K562 (cell line): ENCODE results near the gene DNAJC1. TPM values are rescaled to one million over a fixed set of nuclear protein-coding genes. Genes with fewer than 3 reads are reported as not detected.

ENCODE experiments used
- ATAC-seq: fragments of 200-7000 bp; cut with Tn5 transposase; 3 replicates; pipeline ENCODE4 v1.9.1; 2020; ENCODE audit warnings: moderate library complexity
- BruUV-seq: library from RNA; stranded (reverse); fragments of 400-500 nt; replicated peaks from 2 replicates; lab custom pipeline; 2021; lab: Mats Ljungman, UMichigan
- CTCF ChIA-PET: fragments of 300-600 bp; formaldehyde crosslinking; extraction: SDS; loops from one replicate; lab custom pipeline; 2021; ENCODE audit warnings: low intra/inter-chr PET ratio; lab: Yijun Ruan, JAX
- POLR2A ChIA-PET: fragments of 300-600, 350-650 bp; sonication (Branson Sonifier 250); formaldehyde crosslinking; extraction: SDS; loops from one replicate; lab custom pipeline; 2021; ENCODE audit warnings: antibody characterized with exemption, inconsistent platforms; lab: Yijun Ruan, JAX
- DNase-seq, 4 experiments: peaks; one replicate each; pipeline versions ENCODE4 v3.0.0 to v3.0.0-alpha.2; 2011 to 2018; ENCODE audit warnings: low spot score in 3 of 4, mixed read lengths in 3 of 4; ENCODE audit errors: extremely low read depth in 1 of 4
- FAIRE-seq: peaks from 2 replicates; lab custom pipeline; 2011; peaks lifted over from hg19 to GRCh38; lab: Jason Lieb, UNC
- H2AFZ ChIP-seq: 2 replicates; pipeline ENCODE4 v1.6.0; 2011; ENCODE audit warnings: low read depth, low read length, control low read depth, inconsistent platforms
- H3K27ac ChIP-seq: fragments of 200-600 bp; 3 replicates; pipeline ENCODE4 v1.8.0; 2011; ENCODE audit warnings: low read depth, mild to moderate bottlenecking, control low read depth, inconsistent platforms, low read length, moderate library complexity, mixed read lengths; ENCODE audit errors: extremely low read depth
- H3K27me3 ChIP-seq, 2 experiments: fragments of 300-600 bp in 1 of 2; 2 replicates in 1 of 2; 3 replicates in 1 of 2; pipeline versions ENCODE4 v1.6.0 to v1.8.0; 2011; ENCODE audit warnings: inconsistent platforms in 2 of 2, low read length in 2 of 2, mild to moderate bottlenecking in 1 of 2, mixed read lengths in 1 of 2, moderate library complexity in 1 of 2; ENCODE audit not compliant: control insufficient read depth in 2 of 2, insufficient read depth in 2 of 2
- H3K36me3 ChIP-seq: fragments of 300-600 bp; 3 replicates; pipeline ENCODE4 v1.8.0; 2011; ENCODE audit warnings: mild to moderate bottlenecking, low read length, inconsistent platforms; ENCODE audit not compliant: control insufficient read depth, insufficient read depth
- H3K4me1 ChIP-seq, 2 experiments: fragments of 200-600 bp in 1 of 2; replicated peaks in 1 of 2; 2 replicates in 1 of 2; 3 replicates in 1 of 2; pipeline versions ENCODE4 v1.5.1 to v1.8.0; 2011; ENCODE audit warnings: inconsistent platforms in 2 of 2, low read length in 2 of 2, mild to moderate bottlenecking in 1 of 2, mixed read lengths in 1 of 2, moderate library complexity in 1 of 2; ENCODE audit not compliant: control insufficient read depth in 2 of 2, insufficient read depth in 2 of 2
- H3K4me2 ChIP-seq: 2 replicates; pipeline ENCODE4 v1.6.1; 2011; ENCODE audit warnings: low read length, control low read depth, inconsistent platforms, mixed read lengths; ENCODE audit not compliant: insufficient read depth
- H3K4me3 ChIP-seq: fragments of 200-600 bp; sonication (generic), shearing (Covaris generic); 2 replicates; pipeline ENCODE4 v1.5.1; 2016; ENCODE audit warnings: control low read depth, inconsistent platforms
- H3K79me2 ChIP-seq: fragments of 200-600 bp; 3 replicates; pipeline ENCODE4 v1.8.0; 2011; ENCODE audit warnings: low read length, inconsistent platforms; ENCODE audit not compliant: control insufficient read depth, insufficient read depth
- H3K9ac ChIP-seq, 2 experiments: 2 replicates each; pipeline versions ENCODE4 v1.6.0 to v1.6.1; 2011; ENCODE audit warnings: low read depth in 2 of 2, low read length in 2 of 2, control low read depth in 1 of 2, inconsistent platforms in 1 of 2, mild to moderate bottlenecking in 1 of 2, mixed read lengths in 1 of 2; ENCODE audit not compliant: insufficient read depth in 1 of 2
- H3K9me1 ChIP-seq: one replicate; pipeline ENCODE4 v1.6.0; 2011; ENCODE audit warnings: inconsistent platforms, mild to moderate bottlenecking, low read length, moderate library complexity; ENCODE audit not compliant: control insufficient read depth, insufficient read depth
- H3K9me3 ChIP-seq: replicated peaks from 2 replicates; pipeline ENCODE4 v1.5.1; 2011; ENCODE audit warnings: low read depth, low read length, inconsistent platforms; ENCODE audit not compliant: control insufficient read depth, insufficient read depth
- H4K20me1 ChIP-seq: replicated peaks from 2 replicates; pipeline ENCODE4 v1.6.1; 2011; ENCODE audit warnings: low read length, inconsistent platforms, mixed read lengths; ENCODE audit not compliant: control insufficient read depth, insufficient read depth
- DNMT1 ChIP-seq: fragments of 450-650 bp; IDR thresholded peaks from 2 replicates; pipeline ENCODE4 v1.6.1; 2016; ENCODE audit warnings: antibody characterized with exemption, mild to moderate bottlenecking
- DPF2 ChIP-seq: fragments of 450-650 bp; IDR thresholded peaks from 2 replicates; pipeline ENCODE4 v1.6.1; 2016
- TAF7 ChIP-seq: fragments of 450-650 bp; IDR thresholded peaks from 2 replicates; pipeline ENCODE4 v1.6.1; 2016; ENCODE audit warnings: missing genetic modification characterization, missing compliant biosample characterization
- TCFL5 ChIP-seq: fragments of 250-450 bp; sonication (Bioruptor Pico); conservative IDR thresholded peaks from 2 replicates; pipeline ENCODE4 v1.6.1; 2021; ENCODE audit warnings: mild to moderate bottlenecking, moderate library complexity, matching md5 sums
- ZFP36 ChIP-seq: fragments of 150-350 bp; IDR thresholded peaks from 2 replicates; pipeline ENCODE4 v1.6.1; 2018; ENCODE audit warnings: low read length, low read depth; ENCODE audit not compliant: partially characterized antibody
- ZNF699 ChIP-seq: fragments of 250-450 bp; sonication (Bioruptor Pico); IDR thresholded peaks from 2 replicates; pipeline ENCODE4 v1.8.0; 2021; ENCODE audit warnings: mild to moderate bottlenecking, moderate library complexity; ENCODE audit not compliant: insufficient replicate concordance
- ZNF77 ChIP-seq: fragments of 250-450 bp; sonication (Bioruptor Pico); IDR thresholded peaks from 2 replicates; pipeline ENCODE4 v1.5.0; 2020
- WGBS: fragments of 100-300 bp; shearing (Covaris generic); methylation state at CpG from one replicate; pipeline ENCODE4 v1.1.6; 2016; ENCODE audit warnings: low coverage, mixed read lengths; ENCODE audit not compliant: insufficient coverage; ENCODE audit errors: missing lambda C conversion rate; 5-methylcytosine and 5-hydroxymethylcytosine counted together
- in situ Hi-C: fragments of 300-500 bp; cut with MboI; formaldehyde crosslinking; loops from 4 replicates; pipeline ENCODE4 v1.15.0; 2018; ENCODE audit warnings: inconsistent platforms, mixed read lengths
- intact Hi-C: fragments of 100-400 bp; cut with micrococcal nuclease; formaldehyde crosslinking; loops from 2 replicates; pipeline ENCODE4 v1.14.2; 2022
- polyA plus RNA-seq, 8 experiments: library from polyadenylated mRNA; depleted of rRNA in 4 of 8; stranded (reverse) in 5 of 8; unstranded in 3 of 8; fragments of >200 nt; fragmentation: Nextera tagmentation in 2 of 8; fragmentation: Illumina TruSeq in 1 of 8; extraction: Ambion mirVana in 2 of 8; extraction: Trizol in 1 of 8; gene quantifications; 2 replicates each; pipeline versions ENCODE4 v1.2.1 to v1.2.3, GENCODE V29; 2011 to 2014; ENCODE audit warnings: inconsistent platforms in 1 of 8, missing spikeins in 1 of 8
- total RNA-seq, 7 experiments: library from RNA; depleted of rRNA in 6 of 7; stranded (reverse); fragments of >200 nt in 6 of 7; fragmentation: Illumina TruSeq in 2 of 7; extraction: Trizol in 2 of 7; gene quantifications; 2 replicates each; pipeline versions ENCODE4 v1.2.1 to v1.2.3, GENCODE V29; 2011 to 2021; ENCODE audit warnings: low replicate concordance in 1 of 7

DNAJC1 gene
- total and polyA plus RNA-seq, 9 of the 15 experiments (the other 6 are each of a cell fraction or from before 2014, with no cell fraction given): 5.4 to 77.6 (median 40.3) TPM

- no peak for FAIRE-seq
- H3K27me3 ChIP-seq: no peaks in the 10 kb centered on the region
- BruUV-seq: no TSS peak
- H3K79me2 ChIP-seq: no peaks in the 10 kb centered on the region
- no peak overlapping the region for H3K27ac ChIP-seq
- H3K4me2 ChIP-seq: no peak overlapping the region
- CTCF ChIA-PET: no interaction called here
- H4K20me1 ChIP-seq: no peaks in the 10 kb centered on the region
- H2AFZ ChIP-seq: no peak overlapping the region
- no peak for ATAC-seq
- DNase-seq: no peak
- WGBS: 54% methylated on average over 7 of the region's 7 CpGs
- H3K36me3 ChIP-seq: no peaks in the 10 kb centered on the region
- H3K9me3 ChIP-seq: 0 out of 2 replicates have a peak, but pooled peaks cover 11% of the 10 kb centered on the region
- POLR2A ChIA-PET: no interaction called here
- H3K9me1 ChIP-seq: no peaks in the 10 kb centered on the region
- no peak overlapping the region for H3K9ac ChIP-seq
- TF ChIP-seq DPF2 (no peak), ZNF77 (CRISPR knock-in tag) (no peak), ZFP36 (no peak), TAF7 (tag) (no peak), DNMT1 (no peak), ZNF699 (CRISPR knock-in tag) (no peak), TCFL5 (no peak)
- H3K4me1 ChIP-seq: peaks cover 3 to 18% of the 10 kb centered on the region in 2 experiments; a peak in 4 of 5 replicates
- H3K4me3 ChIP-seq: no peak overlapping the region
- in situ Hi-C loops: no loop called here
- intact Hi-C loops: no loop called here
Observed at GRCh38 chr10:22027364-22028238, 24.1 kb upstream of the DNAJC1 start.
